ENCODE measurements around the gene SHROOM1. TPM values are rescaled to one million over a fixed set of nuclear protein-coding genes. Genes with fewer than 3 reads are reported as not detected.

Gene SHROOM1
- total RNA-seq, 1 experiment from 2014 or later = 22.7 TPM

- ChIA-PET CTCF (interaction anchor here (1.1 kb wide), 1 partner anchor 16 kb away, joined by 3 read pairs; no protein-coding TSS in a partner anchor), POLR2A (interaction anchor here (10.9 kb wide), 1 partner anchor 31 kb away, joined by 176 read pairs; the partner anchor contains the start of genes GDF9, LEAP2 and UQCRQ)
- DNase-seq (ENCODE audit: unreplicated experiment) = no peak
- no peaks in the 10 kb centered on the region for H3K9me3 Mint-ChIP-seq (ENCODE audit: unreplicated experiment)
- no TSS peak for BruUV-seq (replicated peaks)
- no peak overlapping the region for H3K4me3 Mint-ChIP-seq (ENCODE audit: unreplicated experiment)
- H3K27me3 Mint-ChIP-seq (ENCODE audit: insufficient read depth, unreplicated experiment) = no peaks in the 10 kb centered on the region
- intact Hi-C loops (cut with micrococcal nuclease) = no loop called here
- peaks cover 30% of the 10 kb centered on the region for H3K4me1 Mint-ChIP-seq (ENCODE audit: insufficient read depth, unreplicated experiment)
- H3K36me3 Mint-ChIP-seq (ENCODE audit: insufficient read depth, unreplicated experiment) = no peaks in the 10 kb centered on the region
- no peak overlapping the region for H3K27ac Mint-ChIP-seq (ENCODE audit: low read depth, unreplicated experiment)
- TF ChIP-seq CTCF (IDR thresholded peaks at IDR 0.05; ENCODE audit: unreplicated experiment) = no peak
These were observed 6.4 kb upstream of the SHROOM1 start for GRCh38 chr5:132836852-132837251.

DNA sequence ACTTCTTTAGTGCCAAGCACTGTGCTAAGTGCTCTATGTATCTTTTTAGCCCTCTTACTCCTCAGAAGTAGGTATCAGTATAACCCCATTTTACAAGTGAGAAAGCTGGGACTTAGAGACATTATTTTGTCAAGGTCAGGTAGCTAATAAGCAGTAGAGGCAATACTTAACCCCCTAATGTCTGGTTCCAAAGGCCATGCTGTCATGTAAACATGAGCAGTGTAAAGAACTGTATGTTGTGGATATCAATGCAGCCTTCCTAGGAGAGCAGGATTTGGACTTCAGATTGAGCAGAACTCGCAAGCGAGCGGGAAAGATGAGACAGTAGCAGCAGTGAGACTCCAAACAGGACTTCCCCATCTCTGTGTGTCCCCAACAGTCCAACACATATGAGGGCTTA, 3.6 kb upstream of the SHROOM1 start:
- no peaks in the 10 kb centered on the region for H3K27me3 Mint-ChIP-seq (ENCODE audit: insufficient read depth, unreplicated experiment)
- intact Hi-C loops (cut with micrococcal nuclease) = no loop called here
- ChIA-PET CTCF (interaction anchor here (0.7 to 10.4 kb wide), 6 partner anchors 14 to 1124 kb away, joined by 3 to 211 read pairs (median 4); partner anchors contain the start of genes GDF9 and UQCRQ), POLR2A (interaction anchor here (0.6 to 10.9 kb wide), 3 partner anchors 20 to 188 kb away, joined by 3 to 176 read pairs (median 11); partner anchors contain the start of genes GDF9, LEAP2 and UQCRQ)
- H3K4me1 Mint-ChIP-seq (ENCODE audit: insufficient read depth, unreplicated experiment) = peaks cover 18% of the 10 kb centered on the region
- DNase-seq (ENCODE audit: unreplicated experiment) = no peak
- no peak overlapping the region for H3K4me3 Mint-ChIP-seq (ENCODE audit: unreplicated experiment)
- no TSS peak for BruUV-seq (replicated peaks)
- no peak for TF ChIP-seq CTCF (IDR thresholded peaks at IDR 0.05; ENCODE audit: unreplicated experiment)
- peaks cover 6% of the 10 kb centered on the region for H3K36me3 Mint-ChIP-seq (ENCODE audit: insufficient read depth, unreplicated experiment)
- H3K9me3 Mint-ChIP-seq (ENCODE audit: unreplicated experiment) = no peaks in the 10 kb centered on the region
- no peak overlapping the region for H3K27ac Mint-ChIP-seq (ENCODE audit: low read depth, unreplicated experiment)

DNA sequence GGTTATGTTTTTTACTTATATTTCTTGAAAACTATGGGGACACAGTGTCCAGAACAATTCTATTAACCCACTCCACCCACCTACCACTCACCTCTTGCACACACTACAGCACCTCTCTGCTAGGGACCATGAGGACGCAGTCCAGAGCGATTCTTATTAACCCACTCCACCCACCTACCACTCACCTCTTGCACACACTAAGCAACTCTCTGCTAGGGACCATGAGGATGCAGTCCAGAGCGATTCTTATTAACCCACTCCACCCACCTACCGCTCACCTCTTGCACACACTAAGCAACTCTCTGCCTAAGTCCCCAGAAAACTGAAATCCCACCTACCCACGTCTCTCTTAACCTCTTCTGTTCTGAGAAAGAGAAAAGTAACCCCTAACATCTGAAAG, 2.2 kb upstream of the SHROOM1 start:
- intact Hi-C loops (cut with micrococcal nuclease) = no loop called here
- Mint-ChIP-seq H3K9me3 (ENCODE audit: unreplicated experiment) (no peaks in the 10 kb centered on the region), H3K4me1 (ENCODE audit: insufficient read depth, unreplicated experiment) (peaks cover 15% of the 10 kb centered on the region), H3K36me3 (ENCODE audit: insufficient read depth, unreplicated experiment) (peaks cover 8% of the 10 kb centered on the region), H3K27ac (ENCODE audit: low read depth, unreplicated experiment) (peak overlapping the region; percentile 20), H3K4me3 (ENCODE audit: unreplicated experiment) (no peak overlapping the region), H3K27me3 (ENCODE audit: insufficient read depth, unreplicated experiment) (no peaks in the 10 kb centered on the region)
- no peak for TF ChIP-seq CTCF (IDR thresholded peaks at IDR 0.05; ENCODE audit: unreplicated experiment)
- no peak for DNase-seq (ENCODE audit: unreplicated experiment)
- no TSS peak for BruUV-seq (replicated peaks)
- CTCF ChIA-PET = interaction anchor here (5.5 to 10.4 kb wide), 2 partner anchors 13 to 30 kb away, joined by 39 to 211 read pairs; partner anchors contain the start of genes GDF9 and UQCRQ
- POLR2A ChIA-PET = interaction anchor here (0.6 to 10.9 kb wide), 3 partner anchors 21 to 144 kb away, joined by 3 to 176 read pairs (median 11); partner anchors contain the start of genes GDF9, LEAP2 and UQCRQ

- CTCF ChIA-PET = interaction anchor here (0.6 to 10.4 kb wide), 11 partner anchors 8 to 287 kb away, joined by 3 to 211 read pairs (median 37); partner anchors contain the start of genes GDF9, LEAP2 and UQCRQ
- Mint-ChIP-seq H3K36me3 (ENCODE audit: insufficient read depth, unreplicated experiment) (peaks cover 16% of the 10 kb centered on the region), H3K27me3 (ENCODE audit: insufficient read depth, unreplicated experiment) (no peaks in the 10 kb centered on the region), H3K27ac (ENCODE audit: low read depth, unreplicated experiment) (peak overlapping the region; percentile 86), H3K4me3 (ENCODE audit: unreplicated experiment) (peak overlapping the region; percentile 90), H3K9me3 (ENCODE audit: unreplicated experiment) (no peaks in the 10 kb centered on the region), H3K4me1 (ENCODE audit: insufficient read depth, unreplicated experiment) (peaks cover 21% of the 10 kb centered on the region)
- no peak for TF ChIP-seq CTCF (IDR thresholded peaks at IDR 0.05; ENCODE audit: unreplicated experiment)
- DNase-seq (ENCODE audit: unreplicated experiment) = no peak
- BruUV-seq (replicated peaks) = no TSS peak
- intact Hi-C loops (cut with micrococcal nuclease) = no loop called here
- POLR2A ChIA-PET = interaction anchor here (0.6 to 10.9 kb wide), 8 partner anchors 9 to 470 kb away, joined by 3 to 176 read pairs (median 5); partner anchors contain the start of genes GDF9, LEAP2 and UQCRQ
These were observed 831 bp upstream of the SHROOM1 start for GRCh38 chr5:132831095-132831860.
